HG02798 (cell line): ENCODE data around the gene MRPS24.

Source experiments
- ATAC-seq: cut with Tn5 transposase; IDR thresholded peaks from one replicate; pipeline ENCODE4 v1.9.1; 2021; ENCODE audit warnings: mild to moderate bottlenecking; ENCODE audit not compliant: unreplicated experiment, poor library complexity

Gene MRPS24

DNA sequence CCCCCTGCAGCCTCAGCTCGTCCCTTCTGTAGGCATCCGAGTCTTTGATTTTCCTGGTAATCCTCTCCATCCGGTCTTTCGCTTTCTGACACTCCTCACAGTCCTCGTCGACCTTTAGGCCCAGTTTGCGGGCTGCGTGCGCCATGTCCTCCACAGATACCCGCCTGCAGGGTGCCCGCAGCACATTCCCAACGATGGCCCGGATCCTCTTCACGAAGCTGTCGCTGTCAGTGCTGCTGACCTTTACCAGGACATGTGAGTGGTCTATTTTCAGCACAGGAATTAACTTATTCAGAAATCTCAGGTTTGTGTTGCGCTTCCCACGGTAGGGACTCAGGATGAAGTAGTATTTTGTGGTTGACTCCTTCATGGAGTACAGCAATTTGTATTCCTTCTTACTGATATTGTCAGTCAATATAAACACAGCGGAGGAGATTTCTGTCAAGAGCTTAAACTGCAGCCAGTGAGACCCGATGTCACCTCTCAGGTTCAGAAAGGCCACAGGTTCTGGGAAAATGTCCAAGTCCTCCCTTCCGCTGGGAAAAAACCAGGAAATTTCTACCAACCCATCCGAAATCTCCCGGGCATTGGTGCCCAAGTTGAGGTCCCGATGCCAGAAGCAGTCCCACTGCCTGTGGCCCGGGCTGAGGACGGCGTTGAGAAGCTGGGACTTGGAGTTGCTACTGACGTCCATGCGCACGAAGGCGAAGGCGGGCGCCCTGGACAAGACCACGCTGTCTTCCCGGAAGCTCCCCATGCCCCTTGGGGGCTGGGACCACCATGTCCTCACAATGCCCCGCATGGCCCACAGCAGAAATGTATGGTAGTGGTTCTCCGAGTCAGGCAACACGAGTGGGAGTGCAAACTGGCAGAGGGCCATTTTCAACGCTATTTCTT, 8.9 kb upstream of the MRPS24 start:
- no peak for ATAC-seq

DNA sequence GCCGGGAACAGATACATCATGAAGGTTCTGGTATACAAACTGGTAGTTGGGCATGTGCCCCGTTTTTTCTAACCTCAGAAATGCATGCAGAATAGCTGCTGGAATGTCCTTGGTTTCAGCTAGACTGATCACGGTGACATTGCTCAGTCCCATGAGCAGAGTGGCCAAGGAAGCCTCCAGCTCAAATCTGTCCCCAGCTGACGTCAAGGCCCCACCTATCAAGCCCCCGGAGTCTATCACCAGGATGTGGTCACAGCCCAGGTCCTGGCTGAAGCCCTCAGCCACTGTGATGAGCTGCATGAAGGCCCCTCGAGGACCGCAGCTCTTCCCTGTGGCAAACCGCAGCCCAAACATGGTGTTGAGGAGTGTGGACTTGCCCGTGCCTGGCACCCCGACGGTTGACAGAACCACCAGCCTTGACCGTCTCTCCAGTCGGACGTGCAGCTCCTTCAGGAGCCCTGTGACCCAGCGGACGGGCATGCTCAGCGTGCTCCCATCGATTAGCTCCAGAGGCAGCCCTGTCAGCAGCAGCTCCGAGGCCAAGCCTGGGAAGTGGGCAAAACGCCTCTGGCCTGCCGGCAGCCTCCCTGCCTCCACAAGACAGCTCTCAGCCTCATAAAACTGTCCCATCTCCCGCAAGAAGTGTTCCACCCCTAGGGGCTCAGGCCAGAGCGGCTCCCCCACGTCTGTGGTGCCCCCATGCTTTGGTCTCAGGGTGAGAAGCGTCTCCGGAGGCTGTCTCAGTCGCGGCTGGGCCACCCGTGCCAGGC, 7.8 kb upstream of the MRPS24 start:
- ATAC-seq = no peak

- no peak for ATAC-seq
These were observed 6.9 kb upstream of the MRPS24 start for GRCh38 chr7:43876241-43876640.

DNA sequence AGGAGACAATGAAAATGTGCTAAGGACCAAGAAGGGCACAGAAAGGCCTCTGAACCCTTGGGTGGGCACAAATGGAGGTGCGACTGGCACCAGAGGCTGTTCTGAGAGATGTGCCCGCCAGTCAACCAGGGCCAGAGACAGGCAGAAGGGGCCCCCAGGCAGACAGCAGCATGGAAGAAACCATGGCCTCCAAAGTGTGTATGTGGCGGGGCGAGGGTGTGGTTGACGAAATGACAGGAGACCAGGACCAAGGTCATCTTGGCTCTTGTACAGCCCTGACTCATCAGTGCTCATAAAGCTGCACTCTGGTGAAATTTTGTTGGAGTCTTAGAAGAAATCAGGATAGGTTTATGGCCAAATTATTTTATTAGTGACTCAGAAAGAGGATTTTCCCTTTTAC, 4.0 kb upstream of the MRPS24 start:
- ATAC-seq = no peak

DNA sequence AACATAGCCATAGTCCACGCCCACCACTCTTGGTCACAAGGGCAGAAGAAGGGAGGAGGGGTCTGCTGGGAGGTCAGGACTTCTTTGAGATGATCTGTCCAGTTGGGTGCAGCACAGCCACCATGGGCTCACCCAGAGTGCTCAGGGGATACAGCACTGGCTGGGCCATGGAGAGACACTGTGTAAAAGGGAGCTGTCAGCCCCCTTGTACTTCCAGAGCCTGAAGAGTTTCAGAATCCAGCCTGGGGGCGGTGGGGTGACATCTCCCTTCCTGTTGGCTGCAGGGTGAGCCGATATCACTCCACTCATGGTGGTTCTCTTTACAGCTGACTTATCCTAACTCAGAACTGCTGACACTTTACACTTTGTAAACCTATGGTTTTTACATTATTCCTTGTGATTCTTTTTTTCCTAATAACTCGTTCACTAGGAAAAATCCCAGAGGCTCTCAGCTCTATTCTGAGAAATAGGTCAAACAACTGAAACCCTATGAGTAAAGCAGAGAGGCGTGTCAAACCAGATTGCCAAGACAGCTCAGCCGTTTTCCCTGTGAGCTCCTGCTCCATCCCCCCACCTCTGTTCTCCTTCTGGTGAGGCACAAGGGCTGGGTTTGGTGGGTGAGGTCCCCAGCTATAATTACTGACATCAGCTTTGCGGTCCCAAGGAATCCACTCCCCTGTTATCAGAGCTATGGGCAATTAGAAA, 3.2 kb upstream of the MRPS24 start:
- no peak for ATAC-seq

GRCh38 chr7:43871064-43871463, 1.7 kb upstream of the MRPS24 start:
- no peak for ATAC-seq

GRCh38 chr7:43870316-43870715, 999 bp upstream of the MRPS24 start:
- ATAC-seq = no peak

GRCh38 chr7:43869867-43870240, 537 bp upstream of the MRPS24 start:
- ATAC-seq = no peak

GRCh38 chr7:43868681-43869005, 674 bp downstream of the MRPS24 start:
- no peak for ATAC-seq

- no peak for ATAC-seq
These were observed 1.1 kb downstream of the MRPS24 start for GRCh38 chr7:43868181-43868580.

DNA sequence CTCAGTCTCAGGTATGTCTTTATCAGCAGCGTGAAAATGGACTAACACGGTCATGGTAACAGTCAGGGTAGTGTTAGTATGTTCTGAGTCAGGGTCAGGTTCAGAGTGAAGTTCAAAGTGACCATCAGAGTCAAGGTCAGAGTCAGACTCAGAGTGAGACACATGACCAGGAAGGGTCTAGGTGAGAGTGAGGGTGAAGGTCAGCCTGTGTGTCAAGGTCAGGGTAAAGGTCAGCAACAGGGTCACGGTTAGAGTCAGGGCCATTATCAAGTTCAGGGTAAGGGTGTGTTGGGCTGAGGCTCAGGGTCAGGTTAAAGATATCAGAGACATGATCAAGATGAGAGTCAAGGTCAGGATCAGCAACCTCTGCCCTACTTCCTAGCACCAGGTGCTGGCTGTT, 4.0 kb downstream of the MRPS24 start:
- ATAC-seq = no peak

DNA sequence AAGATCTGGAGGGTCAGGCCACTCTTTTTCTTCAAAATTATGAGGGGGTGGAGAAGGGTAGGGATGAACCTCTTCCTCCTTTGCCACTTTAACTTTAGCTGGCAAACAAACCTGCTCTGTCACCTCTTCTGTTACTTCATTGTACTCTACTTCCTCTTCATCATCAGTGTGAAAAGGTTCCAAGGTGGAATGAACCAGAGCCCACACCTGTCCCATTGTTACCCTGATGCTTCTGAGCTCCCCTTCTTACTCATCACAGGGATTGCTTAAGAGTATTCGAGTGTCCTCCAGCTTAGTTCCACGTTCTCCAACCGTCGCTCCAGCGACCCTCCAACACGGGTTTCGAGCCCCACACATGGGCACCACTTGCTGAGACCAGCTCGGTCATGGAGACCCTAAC, 5.2 kb downstream of the MRPS24 start:
- ATAC-seq = no peak

DNA sequence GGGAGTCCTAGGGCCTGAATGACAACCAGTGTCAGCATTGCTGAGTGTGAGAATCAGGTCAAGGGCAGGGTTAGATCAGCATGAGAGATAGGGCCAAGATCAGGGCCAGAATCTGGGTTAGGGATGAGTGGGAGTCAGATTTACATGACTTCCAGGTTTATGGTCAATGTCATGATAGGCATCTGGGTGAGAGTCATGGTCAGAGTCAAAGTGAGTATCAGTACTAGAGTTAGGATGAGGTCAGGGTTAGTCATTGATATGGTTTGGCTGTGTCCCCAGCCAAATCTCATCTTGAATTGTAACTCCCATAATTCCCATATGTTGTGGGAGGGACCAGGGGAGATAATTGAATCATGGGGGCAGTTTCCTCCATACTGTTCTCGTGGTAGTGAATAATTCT, 12.3 kb downstream of the MRPS24 start:
- ATAC-seq = no peak

- ATAC-seq = no peak
These were observed 13.0 kb downstream of the MRPS24 start for GRCh38 chr7:43856316-43856715.

GRCh38 chr7:43855176-43855575, 14.1 kb downstream of the MRPS24 start:
- no peak for ATAC-seq

- ATAC-seq = no peak
These were observed 17.5 kb downstream of the MRPS24 start for GRCh38 chr7:43851805-43852204.

DNA sequence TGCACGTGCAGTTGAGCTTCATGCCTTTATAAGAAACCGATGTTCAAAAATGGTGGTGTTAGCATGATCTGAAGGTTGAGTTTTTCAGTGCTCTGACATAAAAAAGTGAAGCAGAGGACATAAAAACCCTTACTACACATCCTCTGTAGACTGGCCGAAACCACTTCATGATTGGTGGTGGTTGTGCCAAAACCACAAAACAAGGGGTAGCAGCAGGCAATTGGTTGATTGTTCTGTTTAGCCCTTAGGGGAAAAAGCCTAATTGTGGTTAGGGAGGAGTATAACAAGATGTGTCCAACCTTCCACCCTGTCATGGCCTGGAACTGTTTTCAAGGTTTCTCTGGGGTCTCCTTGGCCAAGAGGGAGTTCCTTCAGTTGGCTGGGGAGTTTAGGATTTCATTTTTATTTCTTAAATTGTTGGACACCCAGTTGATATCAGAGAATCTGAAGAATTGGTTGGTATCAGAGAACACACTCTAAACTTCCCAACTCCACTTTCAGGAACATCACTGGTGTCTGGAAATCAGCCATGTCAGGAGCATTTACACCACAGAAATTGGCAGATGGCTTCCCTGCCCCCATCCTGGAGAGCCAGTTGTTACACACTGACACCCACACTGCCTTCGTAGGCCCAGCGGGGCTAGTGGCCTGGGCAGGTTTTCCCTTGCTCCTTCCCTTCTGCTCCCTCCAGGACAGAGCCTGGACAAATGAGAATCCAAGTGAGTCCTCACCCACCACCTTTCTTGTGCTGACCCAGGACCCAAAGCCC, 18.8 kb downstream of the MRPS24 start:
- ATAC-seq = peak; percentile 54

GRCh38 chr7:43849047-43849446, 20.3 kb downstream of the MRPS24 start:
- ATAC-seq = no peak

DNA sequence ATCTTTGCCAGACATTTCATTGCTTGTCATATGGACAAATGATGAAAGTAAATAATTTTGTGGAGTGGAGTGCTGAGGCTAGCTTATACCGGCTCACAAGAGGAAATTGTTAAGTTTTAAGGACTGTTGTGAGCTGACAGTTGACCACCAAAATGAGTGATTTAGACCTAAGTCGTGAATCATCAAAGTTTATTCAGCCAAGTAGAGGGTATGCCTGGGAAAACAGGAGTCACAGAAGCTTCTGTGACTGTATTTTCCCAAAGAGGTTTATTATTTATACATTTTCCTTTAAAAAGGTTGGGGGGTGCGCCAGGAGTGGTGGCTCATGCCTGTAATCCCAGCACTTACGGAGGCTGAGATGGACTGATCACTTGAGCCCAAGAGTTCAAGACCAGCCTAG, 21.8 kb downstream of the MRPS24 start:
- ATAC-seq = no peak

GRCh38 chr7:43844662-43845061, 24.7 kb downstream of the MRPS24 start:
- no peak for ATAC-seq
